ENCODE results near the gene LBHD2. TPM values are rescaled to one million over a fixed set of nuclear protein-coding genes. Genes with fewer than 3 reads are reported as not detected.

The LBHD2 gene
- polyA plus RNA-seq, 1 donor (not counting 4 experiments of a cell fraction or from before 2014, with no cell fraction given), result not detected

GRCh38 chr14:103050935-103051334 is 33.1 kb upstream of the LBHD2 start:
- no peak for TF ChIP-seq CTCF (optimal IDR thresholded peaks at IDR 0.05 in 1 of 3, IDR thresholded peaks at IDR 0.05 in 1 of 3, conservative IDR thresholded peaks at IDR 0.05 in 1 of 3; ENCODE audit: extremely low read depth in 1 of 3, insufficient read depth in 2 of 3, low read length in 3 of 3)
- no peak for TF ChIP-seq EZH2 (IDR thresholded peaks at IDR 0.05; ENCODE audit: low read length)
- peaks cover 9% of the 10 kb centered on the region for H3K4me1 ChIP-seq (ENCODE audit: control insufficient read depth, extremely low read depth, insufficient read depth, low read length)
- no peak overlapping the region for H3K4me3 ChIP-seq (ENCODE audit: control insufficient read depth in 2 of 3, extremely low read depth in 1 of 3, insufficient read depth in 2 of 3, low read depth in 1 of 3, low read length in 3 of 3)
- dilution Hi-C loops (cut with MboI; ENCODE audit: extremely low pct_ligation_motif_present, low sequenced_read_pairs), result no loop called here
- H3K27me3 ChIP-seq (ENCODE audit: control insufficient read depth, extremely low read depth, insufficient read depth, low read length), result no peaks in the 10 kb centered on the region
- H3K27ac ChIP-seq (ENCODE audit: control insufficient read depth, insufficient read depth, low read length), result no peak overlapping the region
- peaks cover 5% of the 10 kb centered on the region for H4K20me1 ChIP-seq (ENCODE audit: control insufficient read depth, extremely low read depth, insufficient read depth, low read length)
- peaks cover 3% of the 10 kb centered on the region for H3K9me1 ChIP-seq (ENCODE audit: control insufficient read depth, extremely low read depth, insufficient read depth, low read length)
- FAIRE-seq, result no peak
- H3K79me2 ChIP-seq (ENCODE audit: control insufficient read depth, insufficient read depth, low read length), result peaks cover 88% of the 10 kb centered on the region
- no peak for DNase-seq (ENCODE audit: low read depth, low spot score)
- H3K4me2 ChIP-seq (ENCODE audit: control insufficient read depth, extremely low read depth, insufficient read depth, low read depth, low read length), result no peak overlapping the region
- H3K36me3 ChIP-seq (ENCODE audit: control insufficient read depth in 2 of 2, extremely low read depth in 1 of 2, insufficient read depth in 2 of 2, low read length in 2 of 2), result peaks cover 0 to 10% of the 10 kb centered on the region in 2 experiments
- no peaks in the 10 kb centered on the region for H3K9me3 ChIP-seq (ENCODE audit: control insufficient read depth, low read depth, low read length)
- H3K9ac ChIP-seq (ENCODE audit: control insufficient read depth, extremely low read depth, insufficient read depth, low read length), result no peak overlapping the region
- H2AFZ ChIP-seq (ENCODE audit: control insufficient read depth, low read length), result no peak overlapping the region

GRCh38 chr14:103052407-103052806 is 31.6 kb upstream of the LBHD2 start:
- Histone ChIP-seq H3K36me3 (ENCODE audit: control insufficient read depth in 2 of 2, extremely low read depth in 1 of 2, insufficient read depth in 2 of 2, low read length in 2 of 2) (peaks cover 0 to 13% of the 10 kb centered on the region in 2 experiments), H2AFZ (ENCODE audit: control insufficient read depth, low read length) (no peak overlapping the region), H3K9me3 (ENCODE audit: control insufficient read depth, low read depth, low read length) (no peaks in the 10 kb centered on the region), H3K4me2 (ENCODE audit: control insufficient read depth, extremely low read depth, insufficient read depth, low read depth, low read length) (no peak overlapping the region), H3K27ac (ENCODE audit: control insufficient read depth, insufficient read depth, low read length) (no peak overlapping the region), H3K9me1 (ENCODE audit: control insufficient read depth, extremely low read depth, insufficient read depth, low read length) (peaks cover 3% of the 10 kb centered on the region), H4K20me1 (ENCODE audit: control insufficient read depth, extremely low read depth, insufficient read depth, low read length) (peaks cover 5% of the 10 kb centered on the region), H3K9ac (ENCODE audit: control insufficient read depth, extremely low read depth, insufficient read depth, low read length) (no peak overlapping the region), H3K79me2 (ENCODE audit: control insufficient read depth, insufficient read depth, low read length) (peaks cover 84% of the 10 kb centered on the region), H3K4me3 (ENCODE audit: control insufficient read depth in 2 of 3, extremely low read depth in 1 of 3, insufficient read depth in 2 of 3, low read depth in 1 of 3, low read length in 3 of 3) (no peak overlapping the region), H3K27me3 (ENCODE audit: control insufficient read depth, extremely low read depth, insufficient read depth, low read length) (no peaks in the 10 kb centered on the region), H3K4me1 (ENCODE audit: control insufficient read depth, extremely low read depth, insufficient read depth, low read length) (peaks cover 12% of the 10 kb centered on the region)
- DNase-seq (ENCODE audit: low read depth, low spot score) (no peak), FAIRE-seq (no peak)
- dilution Hi-C loops (cut with MboI; ENCODE audit: extremely low pct_ligation_motif_present, low sequenced_read_pairs), result no loop called here
- TF ChIP-seq EZH2 (IDR thresholded peaks at IDR 0.05; ENCODE audit: low read length) (no peak), CTCF (optimal IDR thresholded peaks at IDR 0.05 in 1 of 3, IDR thresholded peaks at IDR 0.05 in 1 of 3, conservative IDR thresholded peaks at IDR 0.05 in 1 of 3; ENCODE audit: extremely low read depth in 1 of 3, insufficient read depth in 2 of 3, low read length in 3 of 3) (no peak)

All from keratinocyte (primary cell).